ENCODE measurements around the gene PDE4D. TPM values are rescaled to one million over a fixed set of nuclear protein-coding genes. Genes with fewer than 3 reads are reported as not detected.

The PDE4D gene
- total RNA-seq, 1 donor from 2014 or later, result 85.8 TPM

DNA sequence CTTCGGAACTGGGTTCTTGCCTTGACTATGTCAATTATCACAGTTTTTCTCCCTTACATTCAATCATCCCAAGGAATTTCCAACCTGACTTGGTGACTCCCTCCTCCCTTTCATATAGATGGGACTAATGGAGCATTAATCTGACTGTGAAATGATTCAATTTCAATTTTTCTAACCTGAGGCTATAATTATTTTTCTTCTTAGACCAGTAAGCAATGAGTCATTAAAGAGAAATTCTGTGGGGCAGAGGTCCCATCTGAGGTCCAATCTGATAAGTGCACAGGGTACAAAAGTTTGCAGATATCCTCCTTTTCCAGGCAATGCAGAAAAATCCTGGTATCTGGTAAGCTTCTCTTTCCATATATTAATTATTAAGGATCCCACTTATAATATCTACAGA, 18.9 kb downstream of the PDE4D start:
- Histone ChIP-seq H3K9me3 (no peaks in the 10 kb centered on the region), H3K27me3 (no peaks in the 10 kb centered on the region), H3K4me1 (no peaks in the 10 kb centered on the region), H3K36me3 (no peaks in the 10 kb centered on the region), H3K4me3 (no peak overlapping the region), H3K27ac (no peak overlapping the region)
- intact Hi-C loops (cut with DNase I), result no loop called here
- DNase-seq (no peak), ATAC-seq (no peak)
- TF ChIP-seq, protein P1, sequence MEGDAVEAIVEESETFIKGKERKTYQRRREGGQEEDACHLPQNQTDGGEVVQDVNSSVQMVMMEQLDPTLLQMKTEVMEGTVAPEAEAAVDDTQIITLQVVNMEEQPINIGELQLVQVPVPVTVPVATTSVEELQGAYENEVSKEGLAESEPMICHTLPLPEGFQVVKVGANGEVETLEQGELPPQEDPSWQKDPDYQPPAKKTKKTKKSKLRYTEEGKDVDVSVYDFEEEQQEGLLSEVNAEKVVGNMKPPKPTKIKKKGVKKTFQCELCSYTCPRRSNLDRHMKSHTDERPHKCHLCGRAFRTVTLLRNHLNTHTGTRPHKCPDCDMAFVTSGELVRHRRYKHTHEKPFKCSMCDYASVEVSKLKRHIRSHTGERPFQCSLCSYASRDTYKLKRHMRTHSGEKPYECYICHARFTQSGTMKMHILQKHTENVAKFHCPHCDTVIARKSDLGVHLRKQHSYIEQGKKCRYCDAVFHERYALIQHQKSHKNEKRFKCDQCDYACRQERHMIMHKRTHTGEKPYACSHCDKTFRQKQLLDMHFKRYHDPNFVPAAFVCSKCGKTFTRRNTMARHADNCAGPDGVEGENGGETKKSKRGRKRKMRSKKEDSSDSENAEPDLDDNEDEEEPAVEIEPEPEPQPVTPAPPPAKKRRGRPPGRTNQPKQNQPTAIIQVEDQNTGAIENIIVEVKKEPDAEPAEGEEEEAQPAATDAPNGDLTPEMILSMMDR (IDR thresholded peaks at IDR 0.05), result no peak

DNA sequence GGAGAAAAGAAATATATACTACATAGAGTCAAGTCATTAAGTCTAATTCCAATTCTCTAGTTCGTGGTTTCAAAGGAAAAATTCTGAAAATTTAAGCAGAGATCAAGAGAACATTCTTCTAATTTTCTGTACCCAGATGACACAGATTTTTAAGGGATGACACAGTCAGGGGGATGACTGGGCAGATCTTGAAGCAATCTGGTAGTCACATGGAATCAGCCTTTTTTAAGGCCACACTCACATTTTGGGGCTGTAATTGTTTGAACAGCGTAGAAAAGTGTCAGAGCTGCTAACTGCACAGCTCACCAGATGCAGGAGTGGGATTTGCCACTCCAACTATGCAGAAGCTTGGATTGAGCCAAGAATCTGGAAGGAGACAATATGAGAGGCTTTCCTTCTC, 20.4 kb downstream of the PDE4D start:
- DNase-seq (no peak), ATAC-seq (no peak)
- H3K4me1 ChIP-seq, result no peaks in the 10 kb centered on the region
- H3K9me3 ChIP-seq, result no peaks in the 10 kb centered on the region
- intact Hi-C loops (cut with DNase I), result no loop called here
- H3K36me3 ChIP-seq, result no peaks in the 10 kb centered on the region
- H3K27ac ChIP-seq, result no peak overlapping the region
- H3K4me3 ChIP-seq, result no peak overlapping the region
- TF ChIP-seq, protein P1 (IDR thresholded peaks at IDR 0.05), result no peak
- H3K27me3 ChIP-seq, result no peaks in the 10 kb centered on the region

DNA sequence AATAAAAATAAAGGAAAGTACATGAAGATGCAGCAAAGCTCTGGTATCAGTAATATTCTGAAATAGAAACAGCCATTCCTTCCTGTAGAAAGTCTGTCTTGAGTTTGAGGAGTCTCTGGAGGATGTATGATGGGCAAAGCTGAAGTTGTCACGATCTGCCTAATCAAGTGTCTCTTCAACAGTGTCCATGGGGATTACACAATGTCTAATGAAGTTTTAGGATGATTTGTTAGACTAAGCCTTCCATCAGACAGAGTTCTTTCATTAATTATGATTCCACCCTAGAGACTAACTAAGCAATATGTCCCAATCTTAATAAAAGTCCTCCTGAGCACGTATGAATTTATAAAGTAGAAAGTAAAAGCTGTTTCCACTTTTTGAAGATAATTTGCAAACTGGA, 26.9 kb downstream of the PDE4D start:
- no peaks in the 10 kb centered on the region for H3K27me3 ChIP-seq
- TF ChIP-seq, protein P1 (IDR thresholded peaks at IDR 0.05), result no peak
- ATAC-seq (no peak), DNase-seq (no peak)
- intact Hi-C loops (cut with DNase I), result no loop called here
- no peaks in the 10 kb centered on the region for H3K36me3 ChIP-seq
- no peaks in the 10 kb centered on the region for H3K4me1 ChIP-seq
- H3K4me3 ChIP-seq, result no peak overlapping the region
- no peak overlapping the region for H3K27ac ChIP-seq
- H3K9me3 ChIP-seq, result no peaks in the 10 kb centered on the region

DNA sequence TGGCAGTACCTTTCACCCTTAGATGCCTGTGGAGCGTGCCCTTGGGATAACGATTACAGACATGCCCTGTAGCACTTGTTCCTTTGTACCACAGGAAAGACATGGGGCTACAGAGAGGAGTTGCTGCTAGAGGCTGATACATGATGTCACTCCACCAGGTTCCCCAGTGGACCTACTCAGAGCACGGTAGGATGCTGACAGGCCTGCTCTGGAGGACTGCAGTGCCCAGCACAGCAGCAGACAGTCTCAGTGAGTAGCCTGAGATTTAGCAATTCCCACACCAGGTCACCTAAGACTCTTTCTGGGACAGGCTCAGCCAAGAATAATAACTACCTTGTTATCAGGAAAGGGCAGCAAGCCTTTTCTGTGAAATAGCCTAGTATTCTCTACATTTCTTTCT, 28.8 kb downstream of the PDE4D start:
- no peaks in the 10 kb centered on the region for H3K9me3 ChIP-seq
- no peaks in the 10 kb centered on the region for H3K4me1 ChIP-seq
- DNase-seq, result no peak
- TF ChIP-seq, protein P1 (IDR thresholded peaks at IDR 0.05), result no peak
- H3K36me3 ChIP-seq, result no peaks in the 10 kb centered on the region
- H3K4me3 ChIP-seq, result no peak overlapping the region
- intact Hi-C loops (cut with DNase I), result no loop called here
- H3K27ac ChIP-seq, result no peak overlapping the region
- ATAC-seq, result no peak
- no peaks in the 10 kb centered on the region for H3K27me3 ChIP-seq

DNA sequence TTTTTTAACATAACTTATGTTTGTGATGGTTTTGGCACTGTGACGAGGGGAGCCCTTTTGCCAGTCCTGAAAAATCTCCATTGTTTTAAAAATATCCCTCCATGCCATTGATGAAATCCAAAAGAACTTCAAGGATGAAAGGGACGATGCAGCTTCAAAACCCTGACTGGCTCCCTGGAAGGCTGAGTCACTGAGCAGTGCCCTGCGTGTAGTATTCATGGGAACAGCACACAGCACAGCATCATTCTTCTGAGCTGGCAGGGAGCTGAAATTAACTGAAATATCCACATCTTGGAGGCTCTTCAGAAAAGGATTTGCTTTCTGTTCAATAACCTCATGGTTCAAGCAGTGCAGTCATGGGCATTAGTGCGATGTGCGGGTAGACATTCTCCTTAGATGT, 29.7 kb downstream of the PDE4D start:
- DNase-seq (no peak), ATAC-seq (no peak)
- H3K27me3 ChIP-seq, result no peaks in the 10 kb centered on the region
- no peaks in the 10 kb centered on the region for H3K36me3 ChIP-seq
- no peaks in the 10 kb centered on the region for H3K9me3 ChIP-seq
- H3K27ac ChIP-seq, result no peak overlapping the region
- TF ChIP-seq, protein P1 (IDR thresholded peaks at IDR 0.05), result no peak
- no peak overlapping the region for H3K4me3 ChIP-seq
- intact Hi-C loops (cut with DNase I), result no loop called here
- no peaks in the 10 kb centered on the region for H3K4me1 ChIP-seq

DNA sequence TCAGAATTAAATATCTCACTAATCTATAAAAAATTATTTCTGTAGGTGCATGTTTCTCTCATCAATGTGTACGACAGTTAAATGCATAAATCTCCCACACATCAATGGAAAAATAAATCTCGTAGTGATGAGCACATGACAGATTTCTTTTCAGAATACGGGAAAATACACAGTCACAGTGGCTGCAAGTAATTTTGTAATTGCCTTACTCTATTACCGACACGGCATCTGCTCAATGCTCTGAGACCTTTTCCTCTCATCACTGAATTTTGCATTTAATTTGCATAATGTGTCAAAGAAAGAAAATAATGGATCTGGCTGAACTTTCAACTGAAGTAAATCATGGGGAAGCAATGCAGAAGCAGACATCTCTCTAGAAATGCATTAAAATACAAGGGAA, 37.2 kb downstream of the PDE4D start:
- no peak overlapping the region for H3K4me3 ChIP-seq
- no peaks in the 10 kb centered on the region for H3K9me3 ChIP-seq
- H3K36me3 ChIP-seq, result no peaks in the 10 kb centered on the region
- H3K27me3 ChIP-seq, result no peaks in the 10 kb centered on the region
- DNase-seq, result no peak
- TF ChIP-seq, protein P1 (IDR thresholded peaks at IDR 0.05), result no peak
- intact Hi-C loops (cut with DNase I), result no loop called here
- H3K4me1 ChIP-seq, result no peaks in the 10 kb centered on the region
- H3K27ac ChIP-seq, result no peak overlapping the region
- no peak for ATAC-seq

Measured in upper lobe of right lung (tissue), 1 donor.